Globus pallidus (tissue), 1 donor: ENCODE results near the gene KLHL13.
"Not testable (repeated sequence)": the region's sequence is repeated elsewhere in the genome, so short reads cannot be mapped to it uniquely, and the experiment has no call there.

Source experiments
- DNase-seq: peaks from one replicate; pipeline ENCODE4 v3.0.0-alpha.2; 2015; ENCODE audit warnings: low spot score

The KLHL13 gene

DNA sequence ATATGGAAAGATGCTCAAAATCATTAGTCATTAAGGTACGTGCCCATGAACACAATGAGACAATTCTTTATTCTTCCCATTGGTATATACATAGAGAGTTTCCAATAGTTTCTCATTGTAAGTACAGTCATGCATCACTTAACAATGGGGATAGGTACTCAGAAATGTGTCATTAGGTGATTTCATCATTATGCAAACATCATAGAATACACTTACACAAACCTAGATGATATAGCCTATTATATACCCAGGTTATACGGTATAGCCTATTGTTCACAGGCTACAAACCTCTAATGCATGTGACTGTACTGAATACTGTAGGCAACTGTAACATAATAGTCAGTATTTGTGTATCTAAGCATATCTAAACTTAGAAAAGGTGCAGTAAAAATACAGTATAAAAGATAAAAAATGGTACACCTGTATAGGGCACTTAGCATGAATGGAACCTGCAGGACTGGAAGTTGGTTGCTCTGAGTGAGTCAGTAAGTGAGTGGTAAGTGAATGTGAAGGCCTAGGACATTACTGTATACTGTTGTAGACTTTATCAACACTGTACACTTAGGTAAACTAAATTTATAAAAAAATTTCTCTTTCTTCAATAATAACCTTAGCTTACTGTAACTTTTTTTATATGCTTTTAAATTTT, 49.6 kb downstream of the KLHL13 start:
- DNase-seq, result no peak

GRCh38 chrX:118062817-118063615, 53.6 kb downstream of the KLHL13 start:
- no peak for DNase-seq

DNA sequence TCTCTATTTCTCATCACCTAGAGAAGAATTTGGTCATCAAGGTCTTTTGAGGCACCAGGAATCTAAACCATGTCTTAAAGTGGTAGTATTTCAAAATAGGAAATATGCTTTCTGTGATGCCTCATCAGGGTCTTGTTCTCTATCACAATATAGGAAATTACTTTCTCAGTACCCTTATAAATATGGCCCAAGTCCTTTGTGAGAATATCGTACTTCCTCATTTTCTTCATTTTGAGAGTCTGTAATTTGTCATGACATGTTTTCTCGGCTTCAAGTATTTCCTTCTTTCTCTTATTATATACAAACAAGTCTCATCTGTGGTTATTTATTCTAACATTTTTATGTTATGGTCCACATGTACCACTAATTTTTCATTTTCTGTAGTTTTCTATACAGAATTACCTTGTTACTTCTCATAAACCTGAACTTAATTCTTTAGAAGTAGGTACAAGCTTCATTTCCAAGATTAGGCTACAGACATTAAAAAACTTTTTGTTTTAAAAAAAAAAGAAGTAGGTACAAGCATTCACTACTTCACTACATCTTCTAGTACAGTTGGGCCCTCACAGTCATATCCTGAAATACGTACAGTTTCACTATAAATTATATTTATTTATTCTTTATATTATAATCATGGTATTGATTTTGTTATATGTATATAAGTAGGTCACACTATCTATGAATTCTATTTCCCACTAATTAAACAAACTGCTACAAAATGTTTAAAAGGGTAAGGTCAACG, 54.4 kb downstream of the KLHL13 start:
- no peak for DNase-seq

DNA sequence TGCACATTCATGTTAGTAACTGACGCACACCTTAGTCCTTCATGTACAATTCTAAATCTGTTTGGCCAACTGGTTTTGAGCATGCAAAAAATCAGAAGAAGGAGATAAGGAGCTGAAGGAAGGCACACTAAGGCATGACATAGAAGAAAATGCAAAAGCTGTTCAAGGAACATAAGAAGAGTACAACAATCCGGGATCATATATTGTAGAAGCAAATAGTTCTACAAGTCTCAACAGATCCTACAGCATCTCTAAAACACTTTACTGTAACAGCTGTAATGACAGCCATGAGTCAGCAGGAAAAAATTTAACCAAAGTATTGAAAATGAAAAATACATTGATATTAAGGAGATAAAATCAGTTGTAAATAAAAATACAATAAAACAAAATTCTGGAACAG, 57.7 kb downstream of the KLHL13 start:
- DNase-seq, result no peak

GRCh38 chrX:118056870-118057269, 59.7 kb downstream of the KLHL13 start:
- no peak for DNase-seq

- DNase-seq, result no peak
Measured at GRCh38 chrX:118049713-118050112, 66.9 kb downstream of the KLHL13 start.

DNA sequence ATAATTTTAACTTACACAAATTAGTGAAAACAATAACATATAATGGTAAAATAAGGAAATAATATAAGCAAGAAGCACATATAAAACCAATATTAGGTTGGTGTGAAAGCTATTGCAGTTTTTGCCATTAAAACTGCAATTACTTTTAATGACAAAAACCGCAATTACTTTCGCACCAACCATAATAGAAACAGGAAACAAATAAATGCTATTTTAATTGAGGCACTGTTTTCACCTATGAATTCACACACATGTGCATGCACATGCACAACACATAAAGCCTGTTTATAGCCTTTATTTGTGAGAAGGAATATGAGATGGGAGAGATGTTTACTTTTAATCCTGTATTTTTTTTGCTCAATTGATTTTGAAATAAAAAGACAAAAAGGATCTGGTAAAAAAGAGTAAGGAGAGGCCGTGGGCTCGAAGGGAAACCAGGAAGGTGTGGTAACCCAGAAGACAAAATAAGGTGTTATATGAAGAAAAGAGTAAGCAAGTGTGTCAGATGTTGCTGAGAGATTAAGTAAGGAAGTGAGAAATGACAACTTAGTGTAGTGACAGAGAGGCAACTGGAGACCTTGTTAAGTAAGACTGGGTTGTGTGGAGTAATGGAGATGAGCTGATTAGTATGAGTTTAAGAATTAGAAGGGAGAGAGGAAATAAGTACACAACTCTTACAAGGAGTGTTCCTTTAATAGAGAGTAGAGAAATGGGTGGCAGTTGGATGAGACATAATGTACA, 69.0 kb downstream of the KLHL13 start:
- no peak for DNase-seq

DNA sequence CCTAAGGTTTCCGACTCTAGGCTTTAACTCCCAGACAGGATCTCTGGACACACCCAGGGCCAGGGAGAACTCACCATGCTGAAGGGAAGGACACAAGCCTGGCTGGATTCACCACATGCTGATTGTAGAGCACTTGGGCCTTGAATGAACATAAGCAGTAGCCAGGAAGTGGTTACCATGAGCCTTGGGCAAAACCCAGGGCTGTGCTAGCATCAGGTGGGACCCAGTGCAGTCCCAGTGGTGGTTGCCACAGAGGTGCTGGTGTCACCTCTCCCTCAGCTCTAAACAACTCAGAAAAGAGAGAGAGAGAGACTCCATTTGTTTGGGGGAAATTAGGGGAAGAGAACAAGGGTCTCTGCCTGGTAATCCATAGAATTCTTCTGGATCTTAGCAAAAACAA, 77.0 kb downstream of the KLHL13 start:
- DNase-seq, result no peak

DNA sequence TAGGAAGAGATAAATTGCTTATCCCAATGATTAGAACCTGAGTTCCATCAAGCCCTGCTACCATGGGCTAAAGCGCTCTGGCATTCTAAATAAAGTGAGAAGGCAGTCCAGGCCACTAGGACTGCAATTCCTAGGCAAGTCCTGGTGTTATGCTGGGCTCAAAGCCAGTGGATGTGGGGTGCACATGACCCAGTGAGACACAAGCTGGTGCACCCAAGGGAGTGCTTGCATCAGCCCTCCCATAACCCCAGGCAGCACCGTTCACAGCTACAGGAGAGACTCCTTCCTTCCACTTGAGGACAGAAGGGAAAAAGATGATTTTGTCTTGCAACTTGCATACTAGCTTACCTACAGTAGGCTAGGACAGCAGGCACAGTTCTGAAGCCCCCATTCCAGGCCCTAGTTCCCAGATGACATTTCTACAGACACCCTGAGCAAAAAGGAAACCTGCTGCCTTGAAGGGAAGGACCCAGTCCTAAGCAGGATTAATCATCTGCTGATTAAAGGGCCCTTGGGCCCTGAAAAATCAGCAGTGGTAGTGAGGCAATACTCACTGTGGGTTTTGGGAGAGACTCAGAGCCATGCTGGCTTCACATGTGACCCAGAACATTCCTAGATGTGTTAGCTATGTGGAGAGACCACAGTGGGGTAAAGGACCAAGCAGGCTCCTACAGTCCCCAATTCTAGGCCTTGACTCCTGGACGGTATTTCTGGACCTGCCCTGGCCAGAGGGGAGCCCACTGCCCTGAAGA, 77.8 kb downstream of the KLHL13 start:
- DNase-seq, result no peak

GRCh38 chrX:118026631-118027030, 90.0 kb downstream of the KLHL13 start:
- DNase-seq, result no peak

DNA sequence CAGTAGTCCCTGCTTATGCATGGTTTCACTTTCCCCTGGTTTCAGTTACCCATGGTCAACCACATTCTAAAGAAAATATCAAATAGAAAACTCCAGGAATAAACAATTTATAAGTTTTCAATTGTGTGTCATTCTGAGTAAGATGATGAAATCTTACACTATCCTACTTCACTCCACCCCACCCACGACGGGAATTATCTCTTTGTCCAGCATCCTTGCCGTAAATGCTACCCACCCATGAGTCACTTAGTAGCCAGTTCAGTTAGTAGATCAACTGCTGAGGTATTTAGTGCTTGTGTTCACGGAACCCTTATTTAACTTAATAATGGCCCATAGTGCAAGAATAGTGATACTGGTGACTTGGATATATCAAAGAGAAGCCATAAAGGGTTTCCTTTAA, 91.4 kb downstream of the KLHL13 start:
- no peak for DNase-seq

DNA sequence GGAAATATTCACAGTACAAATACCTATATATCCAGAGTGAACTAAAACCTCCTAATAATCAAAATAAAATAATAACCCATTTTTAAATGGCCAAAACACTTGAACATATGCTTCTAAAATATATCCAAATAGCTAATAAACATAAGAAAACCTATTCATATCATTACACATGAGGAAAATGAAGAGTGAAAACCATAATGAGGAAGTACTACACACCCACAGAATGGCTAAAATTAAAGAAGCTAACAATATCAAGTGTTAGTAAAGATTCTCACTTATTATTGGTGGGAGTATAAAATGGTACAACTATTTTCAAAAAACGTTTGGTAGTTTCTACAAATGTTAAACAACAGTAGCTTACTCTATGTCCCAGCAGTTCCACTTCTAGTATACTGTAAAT, 92.1 kb downstream of the KLHL13 start:
- no peak for DNase-seq

GRCh38 chrX:118022753-118023152, 93.9 kb downstream of the KLHL13 start:
- no peak for DNase-seq

DNA sequence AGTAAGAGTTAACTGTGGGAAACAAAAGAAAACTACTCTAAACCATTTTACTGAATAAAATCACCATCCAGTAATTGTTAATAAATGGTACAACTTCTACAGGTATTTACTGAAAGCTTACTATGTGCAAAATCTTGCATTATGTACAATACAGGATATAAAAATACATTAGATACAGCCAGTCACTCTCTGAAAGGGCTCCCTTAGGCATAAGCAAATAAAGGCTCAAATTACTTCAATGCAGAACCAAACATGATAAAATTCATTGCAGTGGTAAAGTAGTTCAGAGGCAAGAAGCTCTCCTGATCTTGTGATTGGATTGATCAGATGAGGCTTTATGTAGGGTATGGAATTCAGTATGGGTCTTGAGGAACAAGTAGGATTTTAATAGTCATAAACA, 100.2 kb downstream of the KLHL13 start:
- no peak for DNase-seq

GRCh38 chrX:118002417-118002816, 114.2 kb downstream of the KLHL13 start:
- not testable (repeated sequence) for DNase-seq

GRCh38 chrX:118000518-118000917, 116.1 kb downstream of the KLHL13 start:
- no peak for DNase-seq

DNA sequence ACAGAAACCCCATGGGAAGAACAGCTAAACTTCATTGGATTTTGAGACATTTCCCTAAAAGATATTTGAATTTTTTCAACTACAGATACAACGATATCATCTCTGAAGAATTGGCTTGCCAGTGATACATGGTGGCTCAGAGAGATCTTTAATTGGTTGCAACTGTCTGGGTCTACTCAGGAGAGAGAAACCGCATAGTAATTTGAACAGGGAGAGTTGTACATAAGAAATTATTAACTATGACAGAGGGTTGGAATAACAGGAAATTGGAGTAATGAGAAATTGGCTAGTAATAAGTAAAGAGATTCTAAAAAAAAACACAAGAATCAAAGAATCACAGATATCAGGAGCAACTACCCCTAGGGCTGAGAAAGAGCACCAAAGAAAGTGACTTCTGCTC, 118.4 kb downstream of the KLHL13 start:
- no peak for DNase-seq

DNA sequence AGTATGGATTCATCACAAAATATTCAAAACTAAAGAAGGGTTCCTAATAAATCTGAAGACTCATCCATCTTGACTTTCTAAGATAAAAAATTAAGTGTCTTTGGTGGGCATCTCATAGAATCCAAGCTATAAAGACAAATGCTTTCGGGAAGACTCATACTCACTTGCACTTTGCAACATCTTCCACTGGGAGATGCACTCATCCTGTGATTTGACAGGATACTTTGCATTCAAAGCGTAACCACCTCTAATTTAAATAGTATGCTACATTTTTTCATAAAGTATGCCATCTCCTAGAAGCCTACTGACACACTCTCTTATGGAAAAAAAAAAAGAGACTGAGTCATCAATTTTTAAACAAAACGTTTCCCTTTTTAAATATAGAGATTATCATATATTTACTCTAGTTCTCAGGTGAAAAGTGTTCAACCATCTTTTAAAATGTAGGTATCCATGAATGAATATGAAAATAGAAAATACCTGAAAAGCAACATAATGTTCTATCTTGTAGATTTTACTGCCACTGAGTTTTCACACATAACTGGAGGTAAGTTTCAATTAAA, 119.6 kb downstream of the KLHL13 start:
- no peak for DNase-seq

DNA sequence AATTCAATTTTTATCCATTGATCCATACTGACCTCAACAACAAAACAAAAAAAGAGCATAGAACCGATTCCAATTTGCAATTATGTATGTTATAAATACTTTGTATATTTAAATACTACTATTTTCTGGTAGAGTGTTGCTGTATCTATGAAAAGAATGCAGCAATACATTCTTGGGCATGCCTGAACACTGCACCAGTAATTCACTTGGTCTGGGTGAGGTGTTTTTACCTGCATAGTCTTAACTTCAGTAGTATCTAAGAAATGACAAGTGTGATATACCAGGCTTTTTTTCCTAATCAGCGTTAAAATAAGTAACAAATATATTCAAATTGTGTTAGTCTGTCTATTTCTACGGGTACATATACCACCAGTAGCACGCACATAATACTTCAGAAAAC, 120.2 kb downstream of the KLHL13 start:
- no peak for DNase-seq

GRCh38 chrX:117995378-117995777, 121.2 kb downstream of the KLHL13 start:
- DNase-seq, result no peak

GRCh38 chrX:117992192-117992723, 124.4 kb downstream of the KLHL13 start:
- DNase-seq, result no peak
